ENCODE results near the gene DHRS9.
"Not testable (repeated sequence)": the region's sequence is repeated elsewhere in the genome, so short reads cannot be mapped to it uniquely, and the experiment has no call there.

Gene DHRS9

GRCh38 chr2:169136428-169136827 is 67.1 kb downstream of the DHRS9 start:
- DNase-seq (ENCODE audit: low read depth in 2 of 2) = not testable (repeated sequence)

- no peak for DNase-seq (ENCODE audit: low read depth in 2 of 2)
These were observed 67.6 kb downstream of the DHRS9 start for GRCh38 chr2:169136885-169137534.

- no peak for DNase-seq (ENCODE audit: low read depth in 2 of 2)
These were observed 68.6 kb downstream of the DHRS9 start for GRCh38 chr2:169137924-169138323.

GRCh38 chr2:169139145-169139544 is 69.8 kb downstream of the DHRS9 start:
- DNase-seq (ENCODE audit: low read depth in 2 of 2) = no peak

- DNase-seq (ENCODE audit: low read depth in 2 of 2) = no peak
These were observed 70.8 kb downstream of the DHRS9 start for GRCh38 chr2:169139993-169140767.

GRCh38 chr2:169141713-169142352 is 72.5 kb downstream of the DHRS9 start:
- DNase-seq (ENCODE audit: low read depth in 2 of 2) = peak; percentile 12 to 41

- no peak for DNase-seq (ENCODE audit: low read depth in 2 of 2)
These were observed 74.6 kb downstream of the DHRS9 start for GRCh38 chr2:169143998-169144397.
